NCI-H510A (cell line): ENCODE measurements around the gene TSSK6.

Experiments
- DNase-seq: peaks from one replicate; lab custom pipeline; 2025; lab: John Stamatoyannopoulos, UW

The TSSK6 gene

GRCh38 chr19:19514881-19515641, at the start of gene TSSK6:
TSSK6 (minus strand) TSS chr19:19515548; CDS start chr19:19515427, 121 bp downstream.
- DNase-seq: no peak

- DNase-seq: no peak
These were observed 48.0 kb upstream of the TSSK6 start for GRCh38 chr19:19563348-19563848.

GRCh38 chr19:19562665-19563347, 47.5 kb upstream of the TSSK6 start:
- no peak for DNase-seq

GRCh38 chr19:19561946-19562664, 46.8 kb upstream of the TSSK6 start:
- DNase-seq: no peak

GRCh38 chr19:19559931-19560330, 44.6 kb upstream of the TSSK6 start:
- DNase-seq: no peak

- no peak for DNase-seq
These were observed 43.3 kb upstream of the TSSK6 start for GRCh38 chr19:19558636-19559035.

GRCh38 chr19:19558055-19558454, 42.7 kb upstream of the TSSK6 start:
- no peak for DNase-seq

GRCh38 chr19:19554074-19555023, 39.0 kb upstream of the TSSK6 start:
- DNase-seq: no peak

- no peak for DNase-seq
These were observed 38.3 kb upstream of the TSSK6 start for GRCh38 chr19:19553670-19554069.

GRCh38 chr19:19552798-19553197, 37.5 kb upstream of the TSSK6 start:
- DNase-seq: no peak

GRCh38 chr19:19551853-19552192, 36.5 kb upstream of the TSSK6 start:
- DNase-seq: no peak

GRCh38 chr19:19550972-19551852, 35.9 kb upstream of the TSSK6 start:
- no peak for DNase-seq

- no peak for DNase-seq
These were observed 35.2 kb upstream of the TSSK6 start for GRCh38 chr19:19550485-19550929.

- no peak for DNase-seq
These were observed 34.6 kb upstream of the TSSK6 start for GRCh38 chr19:19549804-19550464.

GRCh38 chr19:19548915-19549759, 33.8 kb upstream of the TSSK6 start:
- DNase-seq: no peak

- no peak for DNase-seq
These were observed 32.5 kb upstream of the TSSK6 start for GRCh38 chr19:19547674-19548336.

GRCh38 chr19:19546751-19547162, 31.4 kb upstream of the TSSK6 start:
- DNase-seq: no peak

- no peak for DNase-seq
These were observed 30.4 kb upstream of the TSSK6 start for GRCh38 chr19:19545707-19546106.
